IMR-90 (cell line): ENCODE measurements around the gene ILDR2. TPM values are rescaled to one million over a fixed set of nuclear protein-coding genes. Genes with fewer than 3 reads are reported as not detected.
A peak's percentile ranks its signal among the peaks of the same experiment; 100 is the strongest.

Experiments
- ATAC-seq: fragments of 200-7000 bp; cut with Tn5 transposase; 2 replicates; pipeline ENCODE4 v1.9.1; 2020; ENCODE audit warnings: low read depth, mild to moderate bottlenecking, moderate library complexity
- BruUV-seq: library from RNA; stranded (reverse); fragments of 400-500 nt; replicated peaks from 2 replicates; lab custom pipeline; 2021; lab: Mats Ljungman, UMichigan
- CTCF ChIA-PET: fragments of 300-600 bp; formaldehyde crosslinking; extraction: SDS; loops from one replicate; lab custom pipeline; 2021; ENCODE audit warnings: antibody characterized with exemption; lab: Yijun Ruan, JAX
- POLR2A ChIA-PET: fragments of 300-600 bp; sonication (Branson Sonifier 250); formaldehyde crosslinking; loops from one replicate; lab custom pipeline; 2022; ENCODE audit warnings: antibody characterized with exemption; ENCODE audit not compliant: unreplicated experiment; lab: Charles Lee
- DNase-seq: peaks from one replicate; pipeline ENCODE4 v3.0.0; 2013
- H2AFZ ChIP-seq: replicated peaks from 2 replicates; pipeline ENCODE3; 2013; ENCODE audit warnings: low read length, mild to moderate bottlenecking; ENCODE audit not compliant: poor library complexity
- H2AK5ac ChIP-seq: 2 replicates; pipeline ENCODE4 v1.6.1; 2013; ENCODE audit warnings: low read depth, low read length, inconsistent platforms
- H2AK9ac ChIP-seq: replicated peaks from 2 replicates; pipeline ENCODE3; 2013; ENCODE audit warnings: mild to moderate bottlenecking, low read depth, low read length, moderate library complexity; ENCODE audit not compliant: poor library complexity
- H2BK120ac ChIP-seq: 2 replicates; pipeline ENCODE4 v1.6.1; 2013; ENCODE audit warnings: low read depth, low read length, inconsistent platforms
- H2BK15ac ChIP-seq: 3 replicates; pipeline ENCODE4 v1.6.1; 2013; ENCODE audit warnings: low read depth, low read length, inconsistent platforms
- H2BK20ac ChIP-seq: 2 replicates; pipeline ENCODE4 v1.6.1; 2013; ENCODE audit warnings: low read depth, mild to moderate bottlenecking, inconsistent platforms, low read length, moderate library complexity
- H2BK5ac ChIP-seq: 2 replicates; pipeline ENCODE4 v1.6.1; 2013; ENCODE audit warnings: mild to moderate bottlenecking, low read depth, low read length, inconsistent platforms; ENCODE audit not compliant: poor library complexity, severe bottlenecking
- H3K14ac ChIP-seq: replicated peaks from 2 replicates; pipeline ENCODE4 v1.6.1; 2013; ENCODE audit warnings: low read depth, low read length, inconsistent platforms
- H3K18ac ChIP-seq: 2 replicates; pipeline ENCODE4 v1.6.1; 2013; ENCODE audit warnings: low read depth, low read length, control low read depth
- H3K23ac ChIP-seq: 2 replicates; pipeline ENCODE4 v1.6.1; 2013; ENCODE audit warnings: low read depth, low read length, inconsistent platforms
- H3K27ac ChIP-seq: 2 replicates; pipeline ENCODE4 v1.5.1; 2013; ENCODE audit warnings: mild to moderate bottlenecking, control low read depth, low read length; ENCODE audit not compliant: insufficient read depth
- H3K27me3 ChIP-seq: 2 replicates; pipeline ENCODE4 v1.6.1; 2013; ENCODE audit warnings: low read length; ENCODE audit not compliant: control insufficient read depth, insufficient read depth
- H3K36me3 ChIP-seq: 2 replicates; pipeline ENCODE4 v1.6.1; 2013; ENCODE audit warnings: low read length, mixed read lengths; ENCODE audit not compliant: control insufficient read depth, insufficient read depth
- H3K4ac ChIP-seq: 2 replicates; pipeline ENCODE4 v1.6.1; 2013; ENCODE audit warnings: low read depth, low read length, inconsistent platforms
- H3K4me1 ChIP-seq: 2 replicates; pipeline ENCODE4 v1.6.1; 2013; ENCODE audit warnings: low read length, mixed read lengths; ENCODE audit not compliant: control insufficient read depth, insufficient read depth
- H3K4me2 ChIP-seq: 2 replicates; pipeline ENCODE4 v1.6.1; 2013; ENCODE audit warnings: low read depth, mild to moderate bottlenecking, control low read depth, low read length, moderate library complexity
- H3K4me3 ChIP-seq: 2 replicates; pipeline ENCODE4 v1.5.1; 2013; ENCODE audit warnings: low read depth, mild to moderate bottlenecking, control low read depth, low read length, moderate library complexity; ENCODE audit not compliant: insufficient read depth
- H3K56ac ChIP-seq: 2 replicates; pipeline ENCODE4 v1.6.1; 2013; ENCODE audit warnings: low read length, inconsistent platforms; ENCODE audit not compliant: insufficient read depth; ENCODE audit errors: extremely low read depth
- H3K79me1 ChIP-seq, 2 experiments: 2 replicates each; pipeline ENCODE4 v1.6.1; 2013; ENCODE audit warnings: low read length in 2 of 2, inconsistent platforms in 1 of 2, low read depth in 1 of 2
- H3K9ac ChIP-seq: 2 replicates; pipeline ENCODE4 v1.6.1; 2013; ENCODE audit warnings: low read depth, low read length, control low read depth
- H3K9me1 ChIP-seq: 2 replicates; pipeline ENCODE4 v1.6.1; 2013; ENCODE audit warnings: low read length, inconsistent platforms; ENCODE audit not compliant: insufficient read depth
- H3K9me3 ChIP-seq: 2 replicates; pipeline ENCODE4 v1.6.1; 2013; ENCODE audit warnings: low read length; ENCODE audit not compliant: control insufficient read depth, insufficient read depth
- H4K20me1 ChIP-seq: 2 replicates; pipeline ENCODE4 v1.6.1; 2013; ENCODE audit warnings: low read length, inconsistent platforms; ENCODE audit not compliant: insufficient read depth
- H4K5ac ChIP-seq: 2 replicates; pipeline ENCODE4 v1.6.1; 2013; ENCODE audit warnings: mild to moderate bottlenecking, low read depth, low read length, control low read depth
- H4K8ac ChIP-seq, 2 experiments: 2 replicates each; pipeline ENCODE4 v1.6.1; 2013; ENCODE audit warnings: low read depth in 2 of 2, low read length in 2 of 2, control low read depth in 1 of 2, inconsistent platforms in 1 of 2
- H4K91ac ChIP-seq: 2 replicates; pipeline ENCODE4 v1.6.1; 2013; ENCODE audit warnings: low read depth, low read length, inconsistent platforms; ENCODE audit not compliant: insufficient read depth
- BHLHE40 ChIP-seq: fragments of 150-350 bp; IDR thresholded peaks from 2 replicates; pipeline ENCODE4 v1.6.1; 2016; ENCODE audit warnings: mild to moderate bottlenecking, low read depth, low read length
- CHD1 ChIP-seq: IDR thresholded peaks from 2 replicates; pipeline ENCODE4 v1.6.1; 2012; ENCODE audit warnings: low read depth, low read length, improper control_type of control experiment
- MAFK ChIP-seq: IDR thresholded peaks from 2 replicates; pipeline ENCODE4 v1.6.1; 2012; ENCODE audit warnings: low read depth, low read length, improper control_type of control experiment
- RAD21 ChIP-seq: IDR thresholded peaks from 2 replicates; pipeline ENCODE4 v1.6.1; 2012; ENCODE audit warnings: low read length, improper control_type of control experiment
- RCOR1 ChIP-seq: IDR thresholded peaks from 2 replicates; pipeline ENCODE4 v1.6.1; 2012; ENCODE audit warnings: mild to moderate bottlenecking, low read length, improper control_type of control experiment; ENCODE audit not compliant: insufficient replicate concordance
- WGBS, 2 experiments: methylation state at CpG; one replicate each; pipeline versions ENCODE4 v1.1.5 to v1.1.7; 2013; ENCODE audit warnings: missing lambda C conversion rate in 2 of 2; ENCODE audit not compliant: insufficient read length in 1 of 2; ENCODE audit errors: extremely low coverage in 2 of 2; 5-methylcytosine and 5-hydroxymethylcytosine counted together
- dilution Hi-C: fragments of 300-500 bp; cut with HindIII; formaldehyde crosslinking; loops from one replicate; pipeline ENCODE4 v1.14.3; 2018; ENCODE audit warnings: low sequenced_read_pairs; ENCODE audit not compliant: unreplicated experiment
- in situ Hi-C: fragments of 300-500 bp; cut with MboI; formaldehyde crosslinking; loops from 3 replicates; pipeline ENCODE4 v1.14.3; 2019; ENCODE audit warnings: low sequenced_read_pairs, inconsistent platforms, mixed read lengths
- intact Hi-C: fragments of 100-400 bp; cut with micrococcal nuclease; formaldehyde crosslinking; loops from 2 replicates; pipeline ENCODE4 v1.10.0; 2022
- polyA plus RNA-seq, 3 experiments: library from polyadenylated mRNA; depleted of rRNA; stranded (reverse); fragments of >200 nt; gene quantifications; 2 replicates each; pipeline ENCODE4 v1.2.3, GENCODE V29; 2012; ENCODE audit warnings: low replicate concordance in 1 of 3
- total RNA-seq: library from RNA; depleted of rRNA; stranded (reverse); fragments of >200 nt; gene quantifications from 2 replicates; pipeline ENCODE4 v1.2.3, GENCODE V29; 2012

Gene ILDR2
- total and polyA plus RNA-seq, 2 of the 4 experiments (the other 2 are of a cell fraction) = under 0.01 TPM; not detected in 1

DNA sequence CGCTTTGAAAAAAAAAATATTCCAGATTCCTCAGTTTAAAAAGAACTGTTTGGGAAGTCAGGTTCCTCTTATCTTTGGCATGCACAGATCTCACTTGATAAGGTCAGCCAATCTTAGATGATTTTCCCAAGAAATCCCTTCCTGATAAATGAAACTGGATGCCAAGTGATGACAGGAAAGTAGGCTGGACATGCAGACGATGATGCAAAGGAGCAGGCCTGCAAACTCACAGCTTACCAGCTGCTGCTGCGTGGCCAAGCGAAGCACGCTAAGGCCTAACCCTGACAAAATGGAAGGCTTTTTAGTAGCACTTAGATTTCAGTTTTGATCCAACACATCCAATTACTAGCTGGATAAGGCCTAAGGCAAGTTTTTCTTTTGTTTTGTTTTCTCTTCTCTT lies 109.4 kb downstream of the ILDR2 start:
- no peak overlapping the region for H3K23ac ChIP-seq
- H3K14ac ChIP-seq = no peak overlapping the region
- in situ Hi-C loops (no loop called here), intact Hi-C loops (no loop called here), dilution Hi-C loops (no loop called here)
- no peak for TF ChIP-seq BHLHE40
- TF ChIP-seq MAFK = no peak
- TF ChIP-seq RAD21 = no peak
- TF ChIP-seq RCOR1 = no peak
- no peak for TF ChIP-seq CHD1
- DNase-seq (peak; percentile 39), ATAC-seq (no peak)
- ChIA-PET CTCF (no interaction called here), POLR2A (no interaction called here)
- no peak overlapping the region for H2BK120ac ChIP-seq
- H2BK20ac ChIP-seq = no peak overlapping the region
- no peak overlapping the region for H4K8ac ChIP-seq
- no peaks in the 10 kb centered on the region; the same call in 1 of the 2 replicates for H4K20me1 ChIP-seq
- no peak overlapping the region for H3K4me3 ChIP-seq
- no peak overlapping the region for H3K18ac ChIP-seq
- peaks cover 9 to 20% of the 10 kb centered on the region in 2 experiments for H3K79me1 ChIP-seq
- H2AFZ ChIP-seq = no peak overlapping the region
- H3K27ac ChIP-seq = no peak overlapping the region
- BruUV-seq = no TSS peak
- no peak overlapping the region for H2AK5ac ChIP-seq
- H2BK5ac ChIP-seq = no peak overlapping the region
- H3K27me3 ChIP-seq = no peaks in the 10 kb centered on the region
- H3K36me3 ChIP-seq = peaks cover 22% of the 10 kb centered on the region
- no peak overlapping the region for H4K91ac ChIP-seq
- H3K9ac ChIP-seq = no peak overlapping the region
- H3K4me1 ChIP-seq = no peaks in the 10 kb centered on the region
- no peak overlapping the region for H3K56ac ChIP-seq
- H3K4me2 ChIP-seq = no peak overlapping the region
- no peak overlapping the region for H4K5ac ChIP-seq
- H3K9me3 ChIP-seq = no peaks in the 10 kb centered on the region
- H3K4ac ChIP-seq = no peak overlapping the region
- H2AK9ac ChIP-seq = no peak overlapping the region
- no peak overlapping the region for H2BK15ac ChIP-seq
- H3K9me1 ChIP-seq = peaks cover 5% of the 10 kb centered on the region; the same call in 1 of the 2 replicates
- no CpG with 5 or more reads among the region's 5 CpGs for WGBS, 2 experiments
